ENCODE data around the gene TCP11L1. TPM values are rescaled to one million over a fixed set of nuclear protein-coding genes. Genes with fewer than 3 reads are reported as not detected.
A peak's percentile ranks its signal among the peaks of the same experiment; 100 is the strongest.
"Not testable (repeated sequence)": the region's sequence is repeated elsewhere in the genome, so short reads cannot be mapped to it uniquely, and the experiment has no call there.

TCP11L1 gene
- total RNA-seq, 1 donor from 2014 or later = 25.3 TPM

GRCh38 chr11:33028537-33028914 is 10.8 kb upstream of the TCP11L1 start:
- DNase-seq (ENCODE audit: low spot score in 2 of 2) (no peak), FAIRE-seq (no peak)

GRCh38 chr11:33029218-33029617 is 10.2 kb upstream of the TCP11L1 start:
- not testable (repeated sequence) for FAIRE-seq; DNase-seq (ENCODE audit: low spot score in 2 of 2)

- DNase-seq (ENCODE audit: low spot score in 2 of 2) (no peak), FAIRE-seq (no peak)
Observed at GRCh38 chr11:33033493-33033892, 5.9 kb upstream of the TCP11L1 start.

- no peak for DNase-seq (ENCODE audit: low spot score in 2 of 2)
- no peak for FAIRE-seq
Observed at GRCh38 chr11:33035011-33035410, 4.4 kb upstream of the TCP11L1 start.

GRCh38 chr11:33040033-33040861 is 875 bp downstream of the TCP11L1 start:
- DNase-seq (ENCODE audit: low spot score in 2 of 2) (peak; percentile 35 to 59), FAIRE-seq (no peak)

GRCh38 chr11:33040862-33041453 is 1.6 kb downstream of the TCP11L1 start:
- no peak for FAIRE-seq
- DNase-seq (ENCODE audit: low spot score in 2 of 2) = no peak

GRCh38 chr11:33043221-33043830 is 4.0 kb downstream of the TCP11L1 start:
- FAIRE-seq (no peak), DNase-seq (ENCODE audit: low spot score in 2 of 2) (no peak)

GRCh38 chr11:33044285-33044756 is 4.9 kb downstream of the TCP11L1 start:
- DNase-seq (ENCODE audit: low spot score in 2 of 2) (no peak), FAIRE-seq (no peak)

GRCh38 chr11:33045551-33046255 is 6.3 kb downstream of the TCP11L1 start:
- no peak for FAIRE-seq

GRCh38 chr11:33048701-33049100 is 9.3 kb downstream of the TCP11L1 start:
- DNase-seq (ENCODE audit: low spot score in 2 of 2); FAIRE-seq: not testable (repeated sequence)

More at GRCh38 chr11:33045551-33046255, 6.3 kb downstream of the TCP11L1 start:
- DNase-seq (ENCODE audit: low spot score in 2 of 2) = no peak

- DNase-seq (ENCODE audit: low spot score in 2 of 2); FAIRE-seq: not testable (repeated sequence)
Observed at GRCh38 chr11:33049565-33050408, 10.4 kb downstream of the TCP11L1 start.

- FAIRE-seq (no peak), DNase-seq (ENCODE audit: low spot score in 2 of 2) (no peak)
Observed at GRCh38 chr11:33052231-33052630, 12.9 kb downstream of the TCP11L1 start.

GRCh38 chr11:33055375-33055774 is 16.0 kb downstream of the TCP11L1 start:
- DNase-seq (ENCODE audit: low spot score in 2 of 2) (no peak), FAIRE-seq (no peak)

- FAIRE-seq (no peak), DNase-seq (ENCODE audit: low spot score in 2 of 2) (no peak)
Observed at GRCh38 chr11:33057284-33057683, 17.9 kb downstream of the TCP11L1 start.

GRCh38 chr11:33059331-33060007 is 20.1 kb downstream of the TCP11L1 start:
- no peak for FAIRE-seq
- no peak for DNase-seq (ENCODE audit: low spot score in 2 of 2)

GRCh38 chr11:33060271-33060670 is 20.9 kb downstream of the TCP11L1 start:
- DNase-seq (ENCODE audit: low spot score in 2 of 2) (no peak), FAIRE-seq (no peak)

- FAIRE-seq (no peak), DNase-seq (ENCODE audit: low spot score in 2 of 2) (no peak)
Observed at GRCh38 chr11:33062137-33062536, 22.8 kb downstream of the TCP11L1 start.

GRCh38 chr11:33063326-33063881 is 24.0 kb downstream of the TCP11L1 start:
- FAIRE-seq (no peak), DNase-seq (ENCODE audit: low spot score in 2 of 2) (no peak)

Data from frontal cortex (tissue), 4 donors.